ENCODE data around the gene ZBBX.

DNA sequence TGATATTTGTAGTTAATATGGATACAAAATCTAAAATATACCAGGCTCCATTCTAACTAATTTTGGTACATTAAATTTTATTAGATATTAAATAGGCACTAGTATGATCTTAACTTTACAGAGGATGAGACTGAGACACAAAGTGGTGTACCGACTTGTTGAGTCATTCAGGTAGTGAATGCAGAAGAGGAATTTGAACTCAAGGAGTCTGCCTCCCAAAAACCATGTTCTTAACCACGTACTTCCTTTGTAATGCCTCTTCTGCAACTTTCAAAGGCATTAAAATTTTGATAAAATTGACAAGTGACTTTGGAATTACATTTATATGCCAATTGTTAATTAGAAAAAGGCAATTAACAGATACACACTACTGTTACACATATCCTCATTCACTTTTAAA lies 61.8 kb downstream of the ZBBX start:
- TF ChIP-seq, protein P1, sequence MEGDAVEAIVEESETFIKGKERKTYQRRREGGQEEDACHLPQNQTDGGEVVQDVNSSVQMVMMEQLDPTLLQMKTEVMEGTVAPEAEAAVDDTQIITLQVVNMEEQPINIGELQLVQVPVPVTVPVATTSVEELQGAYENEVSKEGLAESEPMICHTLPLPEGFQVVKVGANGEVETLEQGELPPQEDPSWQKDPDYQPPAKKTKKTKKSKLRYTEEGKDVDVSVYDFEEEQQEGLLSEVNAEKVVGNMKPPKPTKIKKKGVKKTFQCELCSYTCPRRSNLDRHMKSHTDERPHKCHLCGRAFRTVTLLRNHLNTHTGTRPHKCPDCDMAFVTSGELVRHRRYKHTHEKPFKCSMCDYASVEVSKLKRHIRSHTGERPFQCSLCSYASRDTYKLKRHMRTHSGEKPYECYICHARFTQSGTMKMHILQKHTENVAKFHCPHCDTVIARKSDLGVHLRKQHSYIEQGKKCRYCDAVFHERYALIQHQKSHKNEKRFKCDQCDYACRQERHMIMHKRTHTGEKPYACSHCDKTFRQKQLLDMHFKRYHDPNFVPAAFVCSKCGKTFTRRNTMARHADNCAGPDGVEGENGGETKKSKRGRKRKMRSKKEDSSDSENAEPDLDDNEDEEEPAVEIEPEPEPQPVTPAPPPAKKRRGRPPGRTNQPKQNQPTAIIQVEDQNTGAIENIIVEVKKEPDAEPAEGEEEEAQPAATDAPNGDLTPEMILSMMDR (IDR thresholded peaks at IDR 0.05; ENCODE audit: insufficient read depth, low read length): no peak
- no peak for TF ChIP-seq POLR2AphosphoS5 (IDR thresholded peaks at IDR 0.05; ENCODE audit: low read depth)

Data from HL-60 (cell line).